HepG2 (cell line): ENCODE results near the gene C10orf143. TPM values are rescaled to one million over a fixed set of nuclear protein-coding genes. Genes with fewer than 3 reads are reported as not detected.

Experiments
- ATAC-seq: fragments of 200-7000 bp; cut with Tn5 transposase; 3 replicates; pipeline ENCODE4 v1.9.1; 2020; ENCODE audit warnings: mild to moderate bottlenecking, moderate library complexity
- BruUV-seq: library from RNA; stranded (reverse); fragments of 400-500 nt; replicated peaks from 2 replicates; lab custom pipeline; 2021; lab: Mats Ljungman, UMichigan
- CTCF ChIA-PET: fragments of 300-600 bp; formaldehyde crosslinking; extraction: SDS; loops from one replicate; lab custom pipeline; 2021; ENCODE audit warnings: low total read pairs, inconsistent platforms, low intra/inter-chr PET ratio; lab: Yijun Ruan, JAX
- POLR2A ChIA-PET: fragments of 350-600 bp; sonication (Branson Sonifier 250); formaldehyde crosslinking; loops from one replicate; lab custom pipeline; 2020; ENCODE audit warnings: antibody characterized with exemption, inconsistent platforms; lab: Yijun Ruan, JAX
- DNase-seq: peaks from one replicate; pipeline ENCODE4 v3.0.0-alpha.2; 2015; ENCODE audit warnings: low spot score
- FAIRE-seq: peaks from 3 replicates; lab custom pipeline; 2011; peaks lifted over from hg19 to GRCh38; lab: Jason Lieb, UNC
- H2AFZ ChIP-seq: one replicate; pipeline ENCODE4 v1.6.1; 2011; ENCODE audit warnings: low read length, inconsistent platforms
- H3K27ac ChIP-seq: fragments of 300-600 bp; 3 replicates; pipeline ENCODE4 v1.8.0; 2011; ENCODE audit warnings: mixed run types, mild to moderate bottlenecking, mixed read lengths, low read length, inconsistent platforms; ENCODE audit not compliant: insufficient read depth; ENCODE audit errors: extremely low read length
- H3K27me3 ChIP-seq, 2 experiments: fragments of 200-600 bp in 1 of 2; 2 replicates in 1 of 2; 3 replicates in 1 of 2; pipeline versions ENCODE4 v1.6.0 to v1.8.0; 2011; ENCODE audit warnings: low read length in 2 of 2, mild to moderate bottlenecking in 2 of 2, moderate library complexity in 2 of 2, inconsistent platforms in 1 of 2; ENCODE audit not compliant: insufficient read depth in 2 of 2, control insufficient read depth in 1 of 2
- H3K36me3 ChIP-seq, 2 experiments: fragments of 200-600 bp in 1 of 2; replicated peaks in 1 of 2; 2 replicates in 1 of 2; 3 replicates in 1 of 2; pipeline versions ENCODE4 v1.5.1 to v1.8.0; 2011; ENCODE audit warnings: low read length in 2 of 2, inconsistent platforms in 1 of 2; ENCODE audit not compliant: insufficient read depth in 2 of 2, control insufficient read depth in 1 of 2
- H3K4me1 ChIP-seq: 2 replicates; pipeline ENCODE4 v1.5.1; 2012; ENCODE audit warnings: low read length, inconsistent platforms; ENCODE audit not compliant: insufficient read depth
- H3K4me2 ChIP-seq: 2 replicates; pipeline ENCODE4 v1.6.0; 2011; ENCODE audit warnings: low read depth, low read length, inconsistent platforms
- H3K4me3 ChIP-seq, 3 experiments: fragments of 200-600 bp in 1 of 3; sonication (generic), shearing (Covaris generic) in 1 of 3; replicated peaks in 1 of 3; 2 replicates each; pipeline ENCODE4 v1.5.1; 2011 to 2016; ENCODE audit warnings: low read length in 3 of 3, inconsistent platforms in 2 of 3, low read depth in 2 of 3, mild to moderate bottlenecking in 2 of 3, control low read depth in 1 of 3, mixed read lengths in 1 of 3; ENCODE audit not compliant: insufficient read depth in 1 of 3
- H3K79me2 ChIP-seq: one replicate; pipeline ENCODE4 v1.6.1; 2011; ENCODE audit warnings: low read length, inconsistent platforms; ENCODE audit not compliant: insufficient read depth
- H3K9ac ChIP-seq: 2 replicates; pipeline ENCODE4 v1.6.0; 2011; ENCODE audit warnings: mild to moderate bottlenecking, low read depth, low read length, inconsistent platforms; ENCODE audit not compliant: insufficient read depth
- H3K9me3 ChIP-seq: 2 replicates; pipeline ENCODE4 v1.5.1; 2012; ENCODE audit warnings: mild to moderate bottlenecking, low read length
- H4K20me1 ChIP-seq: 2 replicates; pipeline ENCODE4 v1.6.0; 2011; ENCODE audit warnings: inconsistent platforms, mild to moderate bottlenecking, low read length, moderate library complexity; ENCODE audit not compliant: insufficient read depth
- CTCF ChIP-seq: sonication (generic); formaldehyde crosslinking; IDR thresholded peaks from 2 replicates; pipeline ENCODE4 v1.5.0; 2020; ENCODE audit warnings: mild to moderate bottlenecking, missing genetic modification reagents, moderate library complexity
- GTF3A ChIP-seq: sonication (generic); formaldehyde crosslinking; conservative IDR thresholded peaks from 2 replicates; pipeline ENCODE4 v1.4.0; 2020; ENCODE audit warnings: mild to moderate bottlenecking, missing genetic modification reagents
- HIC2 ChIP-seq: sonication (generic); formaldehyde crosslinking; IDR thresholded peaks from 2 replicates; pipeline ENCODE4 v1.9.0; 2022; ENCODE audit warnings: low read depth, missing genetic modification reagents
- MIXL1 ChIP-seq: IDR thresholded peaks from 2 replicates; pipeline ENCODE4 v1.6.1; 2016
- MXD3 ChIP-seq: IDR thresholded peaks from 2 replicates; pipeline ENCODE4 v1.6.1; 2016; ENCODE audit warnings: mild to moderate bottlenecking, missing biosample characterization, missing genetic modification reagents
- RBM22 ChIP-seq: fragments of 200-400 bp; formaldehyde crosslinking; optimal IDR thresholded peaks from 2 replicates; pipeline ENCODE3; 2017; ENCODE audit warnings: mild to moderate bottlenecking, low read length, moderate library complexity
- SMYD3 ChIP-seq: sonication (generic); formaldehyde crosslinking; IDR thresholded peaks from 2 replicates; pipeline ENCODE4 v1.8.1; 2023; ENCODE audit warnings: mild to moderate bottlenecking, missing genetic modification reagents
- XBP1 ChIP-seq: sonication (generic); formaldehyde crosslinking; IDR thresholded peaks from 2 replicates; pipeline ENCODE4 v1.5.0; 2020; ENCODE audit warnings: missing genetic modification reagents
- ZNF276 ChIP-seq: sonication (generic); formaldehyde crosslinking; IDR thresholded peaks from 2 replicates; pipeline ENCODE4 v1.4.0; 2020; ENCODE audit warnings: mild to moderate bottlenecking, low read depth, missing genetic modification reagents
- ZNF597 ChIP-seq: sonication (generic); formaldehyde crosslinking; IDR thresholded peaks from 2 replicates; pipeline ENCODE4 v1.5.0; 2020; ENCODE audit warnings: missing genetic modification reagents
- ZNF691 ChIP-seq: sonication (generic); formaldehyde crosslinking; IDR thresholded peaks from 2 replicates; pipeline ENCODE4 v1.4.0; 2020; ENCODE audit warnings: missing genetic modification reagents, low read depth, mild to moderate bottlenecking, borderline replicate concordance
- ZNF703 ChIP-seq: sonication (generic); formaldehyde crosslinking; IDR thresholded peaks from 2 replicates; pipeline ENCODE4 v1.5.1; 2020; ENCODE audit warnings: missing genetic modification reagents, mild to moderate bottlenecking, moderate library complexity, borderline replicate concordance
- WGBS: methylation state at CpG from one replicate; pipeline ENCODE4 v1.1.6; 2017; ENCODE audit warnings: low lambda C conversion rate; 5-methylcytosine and 5-hydroxymethylcytosine counted together
- in situ Hi-C: cut with HindIII; loops from 2 replicates; pipeline ENCODE4 v1.10.0; 2017; ENCODE audit warnings: low pct_unique_long_range_greater_than_20kb; ENCODE audit not compliant: extremely low pct_ligation_motif_present
- intact Hi-C: fragments of 100-400 bp; cut with micrococcal nuclease; formaldehyde crosslinking; loops from one replicate; pipeline ENCODE4 v1.10.0; 2022; ENCODE audit not compliant: unreplicated experiment
- polyA plus RNA-seq, 8 experiments: library from polyadenylated mRNA; depleted of rRNA in 3 of 8; stranded (reverse) in 7 of 8; unstranded in 1 of 8; fragments of >200 nt; fragmentation: Illumina TruSeq in 4 of 8; extraction: Trizol in 4 of 8; gene quantifications; 2 replicates each; pipeline versions ENCODE4 v1.2.1 to v1.2.3, GENCODE V29; 2011 to 2016; ENCODE audit warnings: low read depth in 4 of 8, missing spikeins in 1 of 8, mixed read lengths in 1 of 8; ENCODE audit not compliant: insufficient read depth in 1 of 8
- total RNA-seq, 5 experiments: library from RNA; depleted of rRNA; stranded (reverse); fragments of >200 nt; fragmentation: Illumina TruSeq; extraction: Trizol; gene quantifications; 2 replicates each; pipeline ENCODE4 v1.2.3, GENCODE V29; 2016; ENCODE audit warnings: low read depth in 1 of 5
- TF ChIP-seq, protein P1 (sequence below): sonication (generic); formaldehyde crosslinking; conservative IDR thresholded peaks from 2 replicates; pipeline ENCODE4 v1.8.0; 2022; ENCODE audit warnings: mild to moderate bottlenecking, moderate library complexity, missing genetic modification reagents

C10orf143 gene
- total and polyA plus RNA-seq, 2 of the 13 experiments (the other 11 are each of a cell fraction or from before 2014, with no cell fraction given), result 0.21 to 0.91 TPM

GRCh38 chr10:130109796-130110245, 809 bp downstream of the C10orf143 start:
- intact Hi-C loops (loop anchor here (1.0 to 10.0 kb wide), 3 partner anchors 26 to 645 kb away; partner anchors contain the start of genes GLRX3 and MGMT), in situ Hi-C loops (no loop called here)
- Histone ChIP-seq H3K79me2 (peaks cover 10% of the 10 kb centered on the region), H4K20me1 (peaks cover 5% of the 10 kb centered on the region; the same call in 1 of the 2 replicates), H2AFZ (peak overlapping the region; percentile 50), H3K4me1 (peaks cover 23% of the 10 kb centered on the region), H3K9me3 (no peaks in the 10 kb centered on the region), H3K9ac (peak overlapping the region; percentile 94), H3K4me2 (peak overlapping the region; percentile 100), H3K4me3 (peak overlapping the region; percentile 65 to 93 (median 73)), H3K36me3 (no peaks in the 10 kb centered on the region), H3K27me3 (peaks cover 0 to 4% of the 10 kb centered on the region in 2 experiments; a peak in 1 of 5 replicates), H3K27ac (peak overlapping the region; percentile 87)
- POLR2A ChIA-PET, result interaction anchor here (0.6 to 4.0 kb wide), 12 partner anchors 8 to 972 kb away, joined by 3 to 221 read pairs (median 4); partner anchors contain the start of gene GLRX3
- ATAC-seq (peak; percentile 6), DNase-seq (peak; percentile 83), FAIRE-seq (peak; percentile 90)
- WGBS, result 4% methylated on average over 9 of the region's 9 CpGs
- CTCF ChIA-PET, result interaction anchor here (1.2 to 1.4 kb wide), 2 partner anchors 18 to 70 kb away, joined by 3 to 4 read pairs; no protein-coding TSS in a partner anchor
- TSS peak; percentile 87 for BruUV-seq
- TF ChIP-seq CTCF (peak; percentile 71), ZNF691 (CRISPR knock-in tag) (no peak), ZNF276 (CRISPR knock-in tag) (peak; percentile 4; the same call in 1 of the 2 replicates), MXD3 (CRISPR knock-in tag) (no peak), RBM22 (no peak), ZNF597 (CRISPR knock-in tag) (no peak), ZNF703 (CRISPR knock-in tag) (no peak), XBP1 (CRISPR knock-in tag) (no peak), MIXL1 (CRISPR knock-in tag) (0 out of 2 replicates have a peak, but pooled peaks have one; percentile 10), SMYD3 (0 out of 2 replicates have a peak, but pooled peaks have one; percentile 20), HIC2 (CRISPR knock-in tag) (no peak), GTF3A (CRISPR knock-in tag) (0 out of 2 replicates have a peak, but pooled peaks have one; percentile 11)
- TF ChIP-seq, protein P1, sequence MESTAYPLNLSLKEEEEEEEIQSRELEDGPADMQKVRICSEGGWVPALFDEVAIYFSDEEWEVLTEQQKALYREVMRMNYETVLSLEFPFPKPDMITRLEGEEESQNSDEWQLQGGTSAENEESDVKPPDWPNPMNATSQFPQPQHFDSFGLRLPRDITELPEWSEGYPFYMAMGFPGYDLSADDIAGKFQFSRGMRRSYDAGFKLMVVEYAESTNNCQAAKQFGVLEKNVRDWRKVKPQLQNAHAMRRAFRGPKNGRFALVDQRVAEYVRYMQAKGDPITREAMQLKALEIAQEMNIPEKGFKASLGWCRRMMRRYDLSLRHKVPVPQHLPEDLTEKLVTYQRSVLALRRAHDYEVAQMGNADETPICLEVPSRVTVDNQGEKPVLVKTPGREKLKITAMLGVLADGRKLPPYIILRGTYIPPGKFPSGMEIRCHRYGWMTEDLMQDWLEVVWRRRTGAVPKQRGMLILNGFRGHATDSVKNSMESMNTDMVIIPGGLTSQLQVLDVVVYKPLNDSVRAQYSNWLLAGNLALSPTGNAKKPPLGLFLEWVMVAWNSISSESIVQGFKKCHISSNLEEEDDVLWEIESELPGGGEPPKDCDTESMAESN (CRISPR knock-in tag), result no peak
